Central memory CD4-positive, alpha-beta T cell (primary cell): ENCODE results near the gene PIK3C2G.

Source experiments
- DNase-seq: peaks from one replicate; pipeline ENCODE4 v3.0.0; 2022

Gene PIK3C2G

DNA sequence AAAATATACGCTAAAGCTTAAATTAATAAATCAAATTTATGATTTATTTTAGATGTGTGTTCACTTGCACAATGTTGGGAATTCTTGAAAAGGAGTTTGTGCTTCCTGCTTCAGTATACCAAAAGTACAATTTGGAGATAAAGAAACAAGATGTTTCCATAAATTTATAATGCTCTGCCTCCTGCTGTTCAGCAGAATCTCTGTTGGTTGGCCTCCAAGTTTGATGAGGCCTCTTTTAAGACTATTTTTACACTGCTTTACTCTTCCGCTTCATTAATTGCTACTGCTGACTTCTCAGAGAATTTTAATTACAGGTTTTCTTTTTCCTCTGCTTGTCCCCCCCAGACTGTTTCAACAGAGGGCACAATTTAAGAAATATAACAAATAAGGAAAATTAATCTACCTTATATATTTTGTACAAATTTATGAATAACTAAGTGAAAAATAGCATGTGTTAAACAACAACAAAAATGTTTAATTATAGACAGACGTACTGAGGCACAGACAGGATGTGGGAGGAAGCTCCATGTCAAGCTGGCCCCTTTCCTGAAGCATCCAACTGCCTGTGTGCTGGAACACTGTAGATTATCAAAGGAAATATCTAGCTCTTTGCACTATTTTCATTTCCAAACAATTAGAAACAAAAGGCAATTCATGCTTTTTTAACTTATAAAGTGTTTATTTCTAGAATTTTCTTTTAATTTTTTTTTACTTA is 83.9 kb downstream of the PIK3C2G start:
- no peak for DNase-seq

DNA sequence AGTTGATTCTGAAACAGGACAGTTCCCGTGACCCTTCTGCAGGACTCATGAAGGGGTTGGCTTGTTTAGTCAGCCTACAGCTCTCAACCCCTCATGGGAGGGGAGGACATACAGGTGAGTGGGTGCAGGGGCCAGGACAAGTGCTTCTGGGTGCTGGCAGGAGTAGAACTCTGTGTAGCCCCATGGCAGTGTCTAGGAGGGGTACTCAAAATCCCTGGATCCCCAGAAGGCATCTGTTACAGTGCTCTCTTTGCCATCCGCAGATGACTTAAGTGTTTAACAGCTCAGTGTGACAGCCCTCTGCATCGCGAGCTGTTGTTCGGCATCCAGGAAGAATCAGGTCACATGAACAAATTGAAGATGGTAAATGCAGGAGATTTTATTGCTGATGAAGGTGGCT is 91.0 kb downstream of the PIK3C2G start:
- DNase-seq = no peak

DNA sequence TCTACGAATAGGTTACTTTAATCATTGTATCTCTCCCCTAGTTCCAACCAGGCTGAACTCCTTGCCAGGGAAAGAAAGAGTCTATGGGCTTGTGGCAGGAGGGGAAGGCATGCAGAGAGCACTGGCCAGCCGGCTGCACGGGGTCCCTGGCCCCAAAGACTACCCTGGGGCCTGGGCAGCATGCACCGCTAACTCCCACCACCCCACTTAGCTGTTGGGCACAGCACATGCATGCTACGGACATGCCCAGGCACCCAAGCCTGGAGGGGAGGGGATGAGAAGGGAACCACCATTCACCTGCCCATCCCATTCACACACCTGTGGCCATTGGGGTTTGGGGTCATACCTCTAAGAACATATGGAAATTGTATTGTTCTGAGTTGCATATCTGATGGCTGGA is 94.1 kb downstream of the PIK3C2G start:
- DNase-seq = no peak

DNA sequence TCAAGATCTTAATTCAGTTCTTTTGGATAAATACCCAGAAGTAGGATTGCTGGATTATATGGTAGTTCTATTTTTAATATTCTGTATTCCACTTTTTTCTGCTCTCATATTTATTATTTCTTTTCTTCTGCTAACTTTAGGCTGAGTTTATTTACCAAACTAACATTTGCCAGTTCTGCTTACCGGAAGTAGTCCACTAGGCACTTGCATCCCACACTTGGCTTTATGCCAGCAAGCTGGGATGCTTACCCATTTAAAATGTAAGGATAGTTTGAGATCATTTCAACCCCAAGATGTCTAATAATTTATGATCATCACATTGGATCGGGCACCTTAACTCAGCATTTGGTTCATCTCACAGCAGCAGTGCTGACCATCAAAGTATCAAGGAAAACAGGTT is 96.8 kb downstream of the PIK3C2G start:
- no peak for DNase-seq

DNA sequence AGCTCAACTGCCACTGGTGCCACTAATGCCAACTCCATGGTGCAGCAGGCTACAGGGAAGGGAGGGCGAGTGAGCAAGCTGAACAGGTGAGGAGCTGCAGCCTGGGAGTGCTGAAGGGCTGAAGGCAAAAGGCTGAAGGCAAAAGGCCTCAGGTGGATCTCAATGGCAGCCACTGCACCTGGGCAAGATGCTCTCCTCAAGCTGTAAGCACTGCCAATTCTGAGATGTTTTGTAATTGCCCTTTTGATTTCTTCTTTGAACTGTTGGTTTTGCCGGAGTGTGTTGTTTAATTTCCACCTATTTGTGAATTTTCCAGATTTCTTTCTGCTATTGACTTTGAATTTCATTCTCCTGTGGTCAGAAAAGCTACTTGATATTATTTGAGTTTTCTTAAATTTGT is 97.6 kb downstream of the PIK3C2G start:
- no peak for DNase-seq

DNA sequence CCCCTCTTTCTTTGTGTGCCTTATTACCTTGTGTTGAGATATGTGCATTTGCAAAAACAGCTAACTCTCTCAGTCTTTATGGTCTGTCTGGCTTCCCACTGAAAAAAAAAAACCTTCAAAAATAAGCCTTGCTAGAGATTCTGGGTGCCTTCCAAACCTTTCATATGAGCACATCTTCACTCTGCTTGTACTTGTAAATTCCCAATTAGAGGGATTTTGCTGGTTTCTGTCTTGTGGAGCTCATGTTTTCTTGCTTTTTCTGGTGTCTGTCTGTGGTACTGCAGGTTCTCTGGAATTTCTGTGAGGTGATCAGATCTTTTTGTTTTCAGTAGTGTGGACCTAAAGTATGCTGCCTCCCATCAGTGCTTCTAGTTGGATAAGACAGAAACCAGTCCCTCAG is 100.1 kb downstream of the PIK3C2G start:
- no peak for DNase-seq

DNA sequence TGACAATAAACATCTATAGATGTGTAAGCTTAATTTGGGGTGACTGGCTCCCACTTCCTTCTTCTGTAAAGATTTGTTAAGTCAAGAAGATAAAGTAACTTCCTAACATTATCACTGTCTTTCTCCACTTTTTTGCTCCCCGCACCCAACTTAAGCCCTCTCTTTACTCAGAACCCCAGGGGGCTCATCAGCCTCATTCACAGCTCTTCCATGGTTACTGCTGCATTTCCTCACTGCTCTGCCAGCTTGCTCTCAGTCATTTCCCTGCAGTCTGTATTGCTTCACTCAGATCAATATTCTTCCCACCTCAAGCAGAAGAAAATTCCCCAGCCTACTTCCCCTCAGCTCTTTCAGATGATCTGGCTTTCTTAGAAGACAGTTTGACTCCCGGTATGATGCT is 102.0 kb downstream of the PIK3C2G start:
- DNase-seq = no peak

DNA sequence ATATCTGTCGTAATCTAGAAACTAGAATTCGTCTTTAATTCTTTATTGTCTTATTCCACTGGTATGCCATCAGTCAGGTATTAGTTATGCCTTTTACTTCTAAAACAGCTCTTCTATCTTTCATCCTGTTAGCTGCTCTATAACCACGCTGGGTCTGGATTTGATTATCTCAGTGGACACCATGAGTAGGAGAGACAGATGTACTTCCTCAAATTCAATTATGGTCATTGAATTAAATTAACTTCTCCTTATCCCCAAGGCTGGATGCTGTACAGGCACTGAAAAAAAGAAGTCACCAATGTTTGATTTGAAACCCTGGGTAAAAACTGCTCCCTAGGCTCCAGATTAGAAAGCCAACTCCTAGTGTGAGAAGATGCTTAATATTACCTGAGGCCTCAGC is 107.3 kb downstream of the PIK3C2G start:
- DNase-seq = no peak

DNA sequence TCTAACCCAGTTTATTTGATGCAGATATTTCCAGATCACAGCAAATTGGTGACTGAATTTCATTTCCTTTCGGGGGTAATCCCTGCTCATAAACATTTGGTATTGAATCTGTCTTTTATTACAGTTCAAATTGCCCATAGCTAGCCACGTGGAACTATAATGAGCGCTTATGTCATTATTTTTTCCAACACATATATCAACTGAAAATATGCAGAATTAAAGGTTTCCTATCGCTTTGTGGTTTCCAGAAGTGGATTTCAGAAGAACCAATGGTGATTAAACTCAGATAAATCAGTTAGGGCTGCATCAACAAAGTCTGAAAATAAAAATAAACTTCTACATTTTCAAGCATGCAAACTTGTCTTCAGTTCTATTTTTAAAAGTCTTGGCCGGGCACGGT is 111.9 kb downstream of the PIK3C2G start:
- no peak for DNase-seq

DNA sequence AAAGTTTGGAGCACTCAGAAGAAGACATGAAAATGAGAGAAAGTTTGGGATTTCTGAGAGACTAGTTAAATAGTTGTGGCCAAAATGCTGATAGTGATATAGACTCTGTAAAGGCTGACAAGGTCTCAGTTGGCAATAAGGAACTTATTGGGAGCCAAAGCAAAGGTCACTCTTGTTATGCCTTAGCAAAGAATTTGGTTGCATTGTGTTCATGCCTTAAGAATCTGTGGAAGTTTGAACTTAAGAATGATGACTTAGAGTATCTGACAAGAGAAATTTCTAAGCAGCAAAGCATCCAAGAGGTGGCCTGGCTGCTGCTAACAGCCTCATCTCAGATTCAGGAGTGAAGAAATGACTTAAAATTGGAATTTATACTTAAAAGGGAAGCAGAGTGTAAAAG is 113.8 kb downstream of the PIK3C2G start:
- no peak for DNase-seq

DNA sequence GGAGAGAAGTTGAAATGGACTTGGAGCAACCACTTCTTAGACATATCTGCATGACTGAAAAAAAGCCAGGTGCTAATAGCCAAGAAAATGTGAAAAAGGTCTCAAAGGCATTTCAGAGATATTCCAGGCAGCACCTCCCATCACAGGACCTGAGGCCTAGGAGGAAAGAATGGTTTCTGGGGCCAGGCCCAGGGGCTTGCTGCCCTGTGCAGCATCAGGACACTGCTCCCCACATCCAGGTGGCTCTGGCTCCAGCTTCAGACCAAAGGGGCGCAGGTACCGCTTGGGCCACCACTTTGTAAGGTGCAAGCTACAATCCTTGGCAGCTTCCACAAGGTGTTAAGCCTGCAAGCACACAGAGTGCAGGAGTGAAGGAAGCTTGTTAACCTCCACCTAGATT is 114.3 kb downstream of the PIK3C2G start:
- no peak for DNase-seq

DNA sequence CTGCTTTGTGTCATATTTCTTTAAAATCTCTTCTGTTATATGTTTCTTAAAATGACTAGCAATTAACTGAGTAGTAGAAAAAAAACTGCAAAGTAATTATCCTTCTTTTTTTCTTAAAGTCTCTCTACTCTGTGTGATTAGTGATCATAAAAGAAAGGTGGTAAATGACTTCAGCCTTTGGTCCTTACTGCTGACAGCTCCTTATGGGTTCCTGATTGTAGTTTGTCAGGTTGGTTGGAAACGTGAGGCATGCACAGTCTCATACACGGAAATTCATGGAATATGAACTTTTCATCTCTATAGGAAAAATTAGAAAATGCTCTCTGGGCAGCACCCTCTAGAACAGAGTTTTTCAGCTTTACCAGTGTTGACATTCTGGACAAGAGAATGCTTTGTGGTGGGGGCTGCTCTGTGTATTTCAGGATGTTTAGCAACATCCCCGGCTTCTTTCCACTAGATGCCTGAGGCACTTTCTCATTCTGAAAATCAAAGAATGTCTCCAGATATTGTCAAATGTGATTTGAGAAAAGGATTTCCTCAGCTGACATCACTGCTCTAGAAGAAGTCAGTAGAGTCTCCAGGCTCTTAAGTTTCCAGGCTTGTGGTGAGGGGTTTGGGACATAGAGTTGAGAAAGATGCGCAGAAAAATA is 121.0 kb downstream of the PIK3C2G start:
- DNase-seq = no peak

DNA sequence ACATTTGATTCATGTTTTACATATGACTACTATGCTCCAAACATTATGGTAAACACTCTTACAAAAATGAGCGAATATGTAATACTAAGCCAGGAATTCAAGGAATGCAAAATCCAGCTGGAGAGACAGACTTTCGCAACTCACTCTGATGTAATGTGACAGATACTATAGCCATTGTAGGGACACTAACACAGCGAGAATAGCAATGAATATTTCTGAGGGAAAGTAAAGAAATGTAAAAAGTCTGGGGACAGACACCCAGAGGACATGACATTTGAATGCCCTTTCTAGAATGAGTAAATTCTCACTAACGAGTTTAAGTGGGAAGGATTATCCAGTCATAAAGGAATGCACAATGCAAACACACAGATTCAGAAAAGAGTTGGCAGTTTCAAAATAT is 121.9 kb downstream of the PIK3C2G start:
- DNase-seq = no peak

DNA sequence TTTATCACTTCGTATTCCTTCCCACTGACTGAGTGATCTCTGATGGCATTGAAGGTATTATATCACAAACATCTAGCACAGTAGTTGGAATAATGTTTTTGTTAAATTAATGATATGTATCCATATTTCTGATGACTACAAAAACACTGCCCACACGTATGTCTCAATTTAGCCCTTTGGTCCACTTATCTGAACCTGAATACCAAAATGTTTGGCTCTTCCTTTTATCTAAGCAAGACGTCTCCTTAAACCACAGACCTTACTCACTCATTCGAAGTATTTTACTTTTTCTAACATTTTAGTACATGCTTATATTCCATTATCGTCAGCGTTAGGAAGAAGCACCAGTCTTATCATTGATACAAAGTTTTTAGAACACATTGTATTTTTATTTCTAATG is 126.4 kb downstream of the PIK3C2G start:
- DNase-seq = no peak

DNA sequence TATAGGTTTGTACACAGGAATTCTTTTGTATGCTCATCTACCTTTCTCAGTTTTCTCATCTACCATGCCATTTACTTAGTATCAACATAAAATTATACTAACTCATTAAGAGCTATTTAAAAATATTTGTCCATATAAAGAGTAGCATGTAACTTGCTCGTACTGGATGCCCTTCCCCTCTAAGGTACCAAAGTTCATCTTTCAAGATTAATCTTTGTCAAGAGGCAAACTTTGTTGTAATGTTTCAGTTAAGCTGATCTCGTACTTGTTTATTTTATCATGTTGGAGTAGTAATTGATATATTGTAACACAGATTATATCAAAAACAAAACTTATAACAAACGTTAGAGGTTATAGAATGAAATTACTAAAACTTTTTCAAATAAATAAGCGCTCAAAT is 128.5 kb downstream of the PIK3C2G start:
- no peak for DNase-seq

DNA sequence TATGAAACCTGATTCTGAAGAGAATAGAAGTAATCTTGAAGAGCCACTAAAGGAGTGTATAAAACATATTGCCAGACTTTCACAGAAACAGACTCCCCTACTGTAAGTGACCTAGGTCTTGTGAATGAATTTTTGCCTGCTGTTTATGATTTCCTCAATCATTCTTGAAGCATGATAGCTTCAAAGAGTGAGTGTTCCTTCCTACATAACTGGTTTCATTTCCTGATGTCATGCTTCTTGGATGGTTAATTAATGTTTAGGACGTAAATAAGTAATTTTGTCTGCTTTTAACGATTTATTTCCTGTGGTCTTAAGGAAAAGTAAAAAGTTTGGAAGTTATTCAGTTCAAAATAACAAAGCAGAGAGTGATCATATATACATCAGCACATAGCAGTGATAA is 129.8 kb downstream of the PIK3C2G start:
- no peak for DNase-seq

DNA sequence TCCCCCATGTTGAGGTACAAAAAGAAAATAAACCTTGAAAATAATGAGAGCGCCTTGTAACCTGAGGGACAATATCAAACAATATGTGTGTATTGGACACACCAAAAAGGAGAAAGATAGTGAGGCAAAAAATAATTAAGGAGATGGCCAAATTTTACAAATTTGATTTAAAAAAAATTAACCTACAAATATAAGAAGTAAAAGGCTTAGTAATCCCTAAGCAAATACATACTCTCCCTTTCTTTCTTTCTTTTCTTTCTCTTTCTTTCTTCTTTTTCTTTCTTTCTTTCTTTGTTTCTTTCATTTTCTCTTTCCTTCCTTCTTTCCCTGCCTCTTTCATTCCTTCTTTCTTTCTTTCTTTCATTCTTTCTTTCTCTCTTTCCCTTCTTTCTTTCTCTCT is 133.4 kb downstream of the PIK3C2G start:
- no peak for DNase-seq

DNA sequence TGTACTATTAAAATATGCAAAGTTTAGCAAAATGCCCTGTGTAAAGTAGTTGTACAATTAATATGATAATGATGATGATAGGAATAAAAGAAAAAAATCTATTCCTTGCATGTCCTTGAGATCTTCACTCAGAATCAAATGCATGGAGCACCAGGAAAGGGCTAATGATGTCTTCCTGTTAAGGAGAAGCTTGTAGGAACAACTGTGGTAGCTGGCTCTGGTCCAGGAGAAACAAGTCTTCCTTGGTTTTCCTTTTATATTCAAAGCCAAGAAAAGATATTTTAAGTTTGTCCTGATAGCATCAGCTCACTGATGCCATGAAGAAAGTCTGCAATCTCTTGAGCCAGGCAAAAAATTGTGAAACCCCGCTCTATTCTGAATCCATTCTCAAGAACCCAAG is 138.9 kb downstream of the PIK3C2G start:
- no peak for DNase-seq

DNA sequence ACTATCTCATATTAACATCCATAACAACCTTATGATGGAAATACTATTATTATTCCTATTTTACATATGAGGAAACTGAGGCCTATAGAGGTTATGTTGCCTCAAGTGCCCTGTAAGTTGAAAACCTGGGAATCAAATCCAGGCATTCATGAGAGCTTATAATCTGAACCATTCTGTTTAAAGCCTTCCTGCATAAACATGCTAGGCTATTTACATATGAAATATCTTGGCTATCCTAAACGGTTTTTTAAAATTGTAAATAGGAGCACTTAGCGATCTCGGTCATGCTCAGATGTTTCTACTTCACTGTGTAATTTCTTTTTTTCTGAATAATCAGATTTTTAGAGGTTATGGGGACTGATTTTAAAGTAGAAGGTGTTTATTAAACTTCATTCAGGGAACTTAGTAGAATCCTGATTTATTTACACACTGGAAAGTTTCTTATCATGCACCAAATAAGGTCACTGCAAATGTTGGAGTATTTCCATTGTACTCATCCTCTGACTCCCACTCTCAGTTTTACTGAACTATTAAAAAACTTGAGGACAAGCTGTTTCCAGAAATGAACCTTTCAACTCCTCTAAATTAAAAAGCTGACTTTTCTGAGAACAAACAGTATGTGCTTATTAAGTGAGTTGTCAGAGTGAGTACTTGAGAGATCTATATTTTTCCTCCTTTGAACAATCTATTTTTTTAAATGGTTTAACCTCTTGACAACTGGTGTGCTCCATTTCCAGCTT is 141.7 kb downstream of the PIK3C2G start:
- no peak for DNase-seq

DNA sequence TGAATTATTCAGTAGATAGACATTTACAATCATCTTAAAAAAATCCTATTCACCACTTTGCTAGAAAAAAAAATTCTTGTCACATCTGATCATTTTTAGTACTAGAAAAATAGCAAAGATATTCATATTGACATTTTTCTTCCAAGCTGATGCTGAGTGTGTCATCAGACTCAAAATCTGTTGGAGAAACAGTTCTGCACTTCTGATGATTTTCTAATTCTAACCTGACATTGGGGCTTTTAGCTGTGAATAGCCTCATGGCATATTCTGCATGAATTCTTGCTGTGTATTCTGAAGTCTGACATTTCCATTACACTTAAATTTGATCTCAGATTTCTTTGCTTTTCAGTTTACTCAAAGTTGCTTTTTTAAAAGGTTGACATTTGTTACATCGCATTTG is 150.1 kb downstream of the PIK3C2G start:
- DNase-seq = no peak

DNA sequence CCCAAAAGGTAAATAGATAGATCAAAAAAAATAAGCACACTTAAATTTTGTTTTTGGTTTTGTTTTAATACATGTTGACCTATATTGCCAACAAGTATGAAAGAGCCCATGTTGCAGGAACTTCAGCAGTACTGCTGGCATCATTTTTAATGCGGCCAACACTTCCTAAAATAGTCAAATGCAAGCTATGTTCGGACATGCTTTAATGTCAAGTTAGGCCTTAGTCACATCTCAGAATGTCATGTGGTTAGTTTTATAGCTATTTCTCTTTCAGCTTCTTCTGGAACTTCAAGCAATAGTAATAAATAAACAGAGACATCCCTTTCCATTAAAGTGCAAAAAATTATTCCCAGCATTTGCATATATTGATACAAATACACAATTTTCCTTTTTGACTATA is 153.4 kb downstream of the PIK3C2G start:
- DNase-seq = no peak

DNA sequence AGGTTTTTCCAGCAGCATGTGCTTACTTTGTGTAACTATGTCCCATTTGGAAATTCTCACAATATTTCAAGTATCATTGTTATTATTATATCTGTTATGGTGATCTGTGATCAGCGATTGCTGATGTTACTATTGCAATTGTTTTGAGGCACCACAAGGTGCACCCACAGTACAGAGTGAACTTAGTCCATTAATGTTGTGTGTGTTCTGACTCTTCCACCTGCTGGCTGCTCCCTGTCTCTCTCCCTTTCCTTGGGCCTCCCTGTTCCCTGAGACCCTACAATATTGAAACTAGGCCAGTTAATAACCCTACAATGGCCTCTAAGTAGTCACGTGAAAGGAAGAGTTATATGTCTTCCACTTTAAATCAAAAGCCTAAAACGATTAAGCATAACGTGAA is 153.9 kb downstream of the PIK3C2G start:
- DNase-seq = no peak

DNA sequence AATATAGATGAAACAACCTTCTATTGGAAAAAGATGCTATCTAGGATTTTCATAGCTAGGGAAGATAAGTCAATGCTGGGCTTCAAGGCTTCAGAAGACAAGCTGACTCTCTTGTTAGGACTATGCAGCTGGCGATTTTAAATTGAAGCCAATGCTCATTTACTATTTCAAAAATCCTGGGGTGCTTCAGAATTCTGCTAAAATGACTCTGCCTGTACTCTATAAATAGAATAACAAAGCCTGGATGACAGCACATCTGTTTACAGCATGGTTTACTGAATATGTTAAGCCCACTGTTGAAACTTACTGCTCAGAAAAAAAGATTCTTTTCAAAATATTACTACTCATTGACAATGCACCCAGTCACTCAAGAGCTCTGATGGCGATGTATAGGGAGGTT is 155.1 kb downstream of the PIK3C2G start:
- DNase-seq = no peak

DNA sequence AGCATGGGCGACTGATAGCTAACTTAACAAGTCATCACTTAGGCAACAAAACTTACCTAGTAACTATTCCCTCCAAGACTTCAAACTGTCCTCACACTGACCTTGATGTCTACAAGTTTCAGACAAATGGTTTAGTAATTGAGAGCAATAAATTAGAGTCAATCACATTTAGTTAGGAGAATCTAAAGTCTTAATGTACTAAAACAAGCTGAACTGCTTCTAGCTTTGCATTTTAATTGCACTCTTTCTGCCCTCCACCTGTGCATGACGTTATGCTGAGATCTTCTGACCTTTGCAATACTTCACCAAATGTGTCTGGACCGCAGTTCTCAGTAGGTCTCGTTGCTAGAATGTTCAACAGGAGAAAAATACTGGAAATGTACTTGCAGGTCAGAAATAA is 158.0 kb downstream of the PIK3C2G start:
- no peak for DNase-seq
